T-helper 2 cell treated with Interferon-gamma antibody and Interleukin-4, amounts not matched to agents 5 μg/mL and 100 μg/mL, for 36 hours (primary cell): Measurements from ENCODE around the gene GLDC.
"Not testable (repeated sequence)": the region's sequence is repeated elsewhere in the genome, so short reads cannot be mapped to it uniquely, and the experiment has no call there.

Experiments
- DNase-seq: peaks from one replicate; pipeline ENCODE4 v3.0.0; 2021; ENCODE audit warnings: low spot score
- H3K27ac Mint-ChIP-seq: one replicate; pipeline ENCODE4 v1.8.0; 2021; ENCODE audit warnings: mild to moderate bottlenecking, mixed read lengths
- H3K27me3 Mint-ChIP-seq: one replicate; pipeline ENCODE4 v1.8.0; 2021; ENCODE audit warnings: low read depth, mixed read lengths
- H3K36me3 Mint-ChIP-seq: one replicate; pipeline ENCODE4 v1.8.0; 2021; ENCODE audit warnings: low read depth, mixed read lengths
- H3K4me1 Mint-ChIP-seq: one replicate; pipeline ENCODE4 v1.8.0; 2021; ENCODE audit warnings: low read depth, mixed read lengths
- H3K4me3 Mint-ChIP-seq: one replicate; pipeline ENCODE4 v1.8.0; 2022; ENCODE audit warnings: mild to moderate bottlenecking, moderate library complexity, mixed read lengths
- H3K9me3 Mint-ChIP-seq: one replicate; pipeline ENCODE4 v1.8.0; 2021; ENCODE audit warnings: mixed read lengths

Gene GLDC

GRCh38 chr9:6644346-6645104 lies 1.0 kb downstream of the GLDC start:
- peak overlapping the region; percentile 71 for H3K4me3 Mint-ChIP-seq
- H3K27me3 Mint-ChIP-seq = peaks cover 77% of the 10 kb centered on the region
- no peak overlapping the region for H3K27ac Mint-ChIP-seq
- no peaks in the 10 kb centered on the region for H3K9me3 Mint-ChIP-seq
- H3K36me3 Mint-ChIP-seq = no peaks in the 10 kb centered on the region
- H3K4me1 Mint-ChIP-seq = peaks cover 16% of the 10 kb centered on the region
- no peak for DNase-seq

GRCh38 chr9:6641961-6642360 lies 3.6 kb downstream of the GLDC start:
- no peak for DNase-seq
- H3K36me3 Mint-ChIP-seq = no peaks in the 10 kb centered on the region
- H3K27me3 Mint-ChIP-seq = peaks cover 57% of the 10 kb centered on the region
- no peak overlapping the region for H3K4me3 Mint-ChIP-seq
- no peak overlapping the region for H3K27ac Mint-ChIP-seq
- peaks cover 16% of the 10 kb centered on the region for H3K4me1 Mint-ChIP-seq
- no peaks in the 10 kb centered on the region for H3K9me3 Mint-ChIP-seq

DNA sequence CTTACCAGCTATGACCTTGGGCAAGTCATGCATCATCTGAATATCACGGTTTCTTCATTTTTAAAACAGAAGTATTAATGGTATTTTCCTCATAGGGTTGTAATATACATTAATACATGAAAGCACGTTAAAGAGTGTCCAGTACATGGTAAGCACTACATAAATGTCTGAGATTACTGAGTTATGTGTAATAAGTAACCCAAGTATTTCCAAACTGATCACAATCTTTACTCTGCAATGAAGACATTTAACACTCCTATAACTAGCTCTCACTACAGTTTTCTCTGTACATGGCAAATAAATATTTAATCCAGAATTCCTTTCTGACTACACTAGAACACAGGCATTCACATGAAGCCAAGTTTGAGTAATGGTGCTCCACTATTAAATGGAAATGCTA lies 4.0 kb downstream of the GLDC start:
- Mint-ChIP-seq H3K4me3 (no peak overlapping the region), H3K27ac (no peak overlapping the region), H3K27me3 (peaks cover 53% of the 10 kb centered on the region), H3K36me3 (no peaks in the 10 kb centered on the region), H3K9me3 (no peaks in the 10 kb centered on the region), H3K4me1 (peaks cover 16% of the 10 kb centered on the region)
- no peak for DNase-seq

DNA sequence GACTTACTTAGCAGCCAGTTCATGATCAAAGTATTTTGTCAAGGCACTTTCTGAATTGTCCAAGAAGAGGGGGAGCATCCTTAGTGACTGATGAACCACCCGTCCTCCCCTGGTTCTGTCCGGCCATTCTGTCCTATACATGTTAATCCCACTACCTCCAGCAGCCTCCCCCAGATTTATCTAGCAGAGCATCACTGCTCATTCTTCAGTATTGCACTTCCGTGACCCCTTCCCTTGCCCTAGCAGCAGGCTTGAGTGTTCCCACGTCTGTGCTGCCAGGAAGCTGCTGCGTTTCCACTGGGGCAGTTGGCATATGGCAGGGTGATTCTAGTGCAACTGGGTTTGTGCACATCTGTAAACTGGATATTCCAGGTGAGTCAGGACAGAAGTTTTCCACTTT lies 4.5 kb downstream of the GLDC start:
- H3K4me3 Mint-ChIP-seq = no peak overlapping the region
- H3K27me3 Mint-ChIP-seq = peaks cover 53% of the 10 kb centered on the region
- no peaks in the 10 kb centered on the region for H3K9me3 Mint-ChIP-seq
- no peaks in the 10 kb centered on the region for H3K36me3 Mint-ChIP-seq
- peaks cover 11% of the 10 kb centered on the region for H3K4me1 Mint-ChIP-seq
- no peak overlapping the region for H3K27ac Mint-ChIP-seq
- no peak for DNase-seq

GRCh38 chr9:6640268-6641051 lies 5.1 kb downstream of the GLDC start:
- Mint-ChIP-seq H3K9me3 (no peaks in the 10 kb centered on the region), H3K27me3 (peaks cover 48% of the 10 kb centered on the region), H3K36me3 (no peaks in the 10 kb centered on the region), H3K27ac (no peak overlapping the region), H3K4me1 (peaks cover 8% of the 10 kb centered on the region), H3K4me3 (no peak overlapping the region)
- no peak for DNase-seq

DNA sequence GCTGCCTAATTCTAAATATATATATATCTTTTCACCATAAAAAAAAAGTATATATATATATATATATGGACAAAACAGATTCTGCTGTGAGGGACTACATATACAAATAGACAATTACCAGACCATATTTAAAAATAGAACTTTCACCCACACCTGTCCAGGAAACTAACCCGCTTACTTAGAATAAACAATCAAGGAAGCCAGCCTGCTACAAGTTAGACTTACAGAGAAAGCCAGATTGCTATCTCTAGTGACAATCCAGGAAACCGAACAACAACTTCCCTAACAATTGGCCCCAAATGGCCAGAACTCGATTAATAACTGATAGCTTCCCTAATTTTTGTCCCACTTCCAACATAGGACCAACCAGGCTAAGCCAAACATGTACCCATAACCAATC lies 5.9 kb downstream of the GLDC start:
- Mint-ChIP-seq H3K4me1 (peaks cover 5% of the 10 kb centered on the region), H3K36me3 (no peaks in the 10 kb centered on the region), H3K4me3 (no peak overlapping the region), H3K9me3 (no peaks in the 10 kb centered on the region), H3K27ac (no peak overlapping the region), H3K27me3 (peaks cover 49% of the 10 kb centered on the region)
- no peak for DNase-seq

- Mint-ChIP-seq H3K36me3 (no peaks in the 10 kb centered on the region), H3K4me3 (no peak overlapping the region)
Observed at GRCh38 chr9:6634444-6634843, 11.1 kb downstream of the GLDC start.

DNA sequence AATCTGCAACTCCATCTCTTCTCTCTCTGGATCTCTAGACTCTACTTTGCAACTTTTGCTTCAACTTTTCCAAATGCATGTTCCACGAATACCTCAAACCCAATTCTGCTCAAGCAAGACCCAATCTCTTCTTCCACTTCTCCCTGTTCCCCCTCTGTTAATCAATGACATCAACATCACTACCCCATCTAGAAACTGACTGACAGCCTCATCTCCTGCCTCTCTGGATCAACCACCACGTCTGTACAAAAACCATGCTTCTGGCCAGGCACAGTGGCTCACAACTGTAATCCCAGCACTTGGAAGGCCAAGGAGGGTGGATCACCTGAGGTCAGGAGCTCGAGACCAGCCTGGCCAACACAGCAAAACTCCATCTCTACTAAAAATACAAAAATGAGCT lies 12.2 kb downstream of the GLDC start:
- DNase-seq = no peak
- H3K4me1 Mint-ChIP-seq = no peaks in the 10 kb centered on the region
- peaks cover 14% of the 10 kb centered on the region for H3K27me3 Mint-ChIP-seq
- no peak overlapping the region for H3K27ac Mint-ChIP-seq
- no peaks in the 10 kb centered on the region for H3K9me3 Mint-ChIP-seq
- H3K36me3 Mint-ChIP-seq = no peaks in the 10 kb centered on the region
- H3K4me3 Mint-ChIP-seq = no peak overlapping the region

More at GRCh38 chr9:6634444-6634843, 11.1 kb downstream of the GLDC start:
- Mint-ChIP-seq H3K27ac (no peak overlapping the region), H3K4me1 (no peaks in the 10 kb centered on the region), H3K27me3 (peaks cover 15% of the 10 kb centered on the region), H3K9me3 (no peaks in the 10 kb centered on the region)
- no peak for DNase-seq

DNA sequence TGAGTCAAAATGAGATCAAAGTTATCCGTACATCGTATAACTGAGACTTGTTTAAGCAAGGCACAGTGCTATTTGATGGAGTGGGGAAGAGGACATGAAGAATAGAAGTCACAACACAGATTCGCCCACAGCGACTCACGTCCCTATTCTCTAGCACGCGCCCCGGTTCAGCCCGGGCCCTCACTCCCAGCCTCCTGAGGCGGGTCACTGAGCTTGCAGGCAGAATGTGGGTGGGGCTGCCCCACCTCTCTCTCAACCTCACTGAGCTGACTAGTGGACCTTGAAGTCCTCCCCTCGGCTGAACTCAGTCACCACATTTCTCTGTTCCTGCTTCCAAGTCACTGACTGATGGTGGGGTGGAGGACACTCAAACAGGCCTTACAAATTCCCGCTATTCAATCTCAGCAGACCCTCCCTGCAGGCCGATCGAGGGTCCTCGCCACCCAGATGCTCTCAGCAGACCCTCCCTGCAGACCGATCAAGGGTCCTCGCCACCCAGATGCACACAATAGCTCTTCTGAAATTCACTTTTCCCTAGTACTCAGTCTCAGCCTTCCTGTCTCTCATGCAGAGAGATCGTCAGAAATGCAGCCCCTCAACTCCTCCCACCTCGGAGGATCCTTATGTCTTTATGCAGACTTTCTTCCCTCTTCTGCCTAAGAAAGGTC lies 12.9 kb downstream of the GLDC start:
- no peak overlapping the region for H3K4me3 Mint-ChIP-seq
- H3K4me1 Mint-ChIP-seq = no peaks in the 10 kb centered on the region
- H3K36me3 Mint-ChIP-seq = no peaks in the 10 kb centered on the region
- peaks cover 18% of the 10 kb centered on the region for H3K27me3 Mint-ChIP-seq
- DNase-seq = no peak
- H3K9me3 Mint-ChIP-seq = no peaks in the 10 kb centered on the region
- H3K27ac Mint-ChIP-seq = no peak overlapping the region

- H3K4me1 Mint-ChIP-seq = no peaks in the 10 kb centered on the region
Observed at GRCh38 chr9:6631207-6631512, 14.4 kb downstream of the GLDC start.

DNA sequence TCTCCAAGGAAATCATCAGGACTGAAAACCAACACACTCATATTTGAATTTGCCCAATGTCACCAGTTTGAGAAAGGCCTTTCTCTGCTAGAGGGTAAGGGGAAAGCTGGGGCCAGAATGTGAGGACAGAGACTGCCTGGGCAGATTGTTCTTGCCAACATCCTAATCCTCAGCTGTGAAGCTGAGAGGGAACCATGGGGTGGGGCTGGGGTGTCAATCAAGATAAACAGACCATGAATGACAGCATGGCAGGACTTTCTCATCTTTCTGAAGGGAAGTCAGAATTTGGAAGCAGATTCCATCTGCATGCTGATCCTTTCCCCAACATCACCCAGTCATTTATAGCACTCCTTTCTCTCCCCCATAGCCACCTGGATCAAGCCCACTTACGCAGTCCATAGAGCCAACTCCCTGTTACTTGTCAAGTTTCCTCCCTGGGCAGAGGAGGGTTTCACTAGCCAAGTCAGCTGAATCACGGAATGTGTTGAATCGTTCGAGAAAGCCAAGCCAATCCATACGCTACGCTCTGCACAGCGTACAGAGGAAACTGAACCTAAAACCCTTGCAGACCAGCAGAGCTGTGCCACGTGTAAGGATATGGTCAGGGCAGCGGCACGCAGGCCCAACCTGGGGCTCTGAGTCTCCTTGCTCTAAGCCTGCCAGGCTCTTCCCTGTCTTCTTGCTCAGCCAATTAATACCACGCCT lies 14.9 kb downstream of the GLDC start:
- no peak overlapping the region for H3K27ac Mint-ChIP-seq

More at GRCh38 chr9:6631207-6631512, 14.4 kb downstream of the GLDC start:
- H3K36me3 Mint-ChIP-seq = no peaks in the 10 kb centered on the region
- H3K27ac Mint-ChIP-seq = no peak overlapping the region
- peaks cover 18% of the 10 kb centered on the region for H3K27me3 Mint-ChIP-seq
- DNase-seq = no peak
- no peaks in the 10 kb centered on the region for H3K9me3 Mint-ChIP-seq
- no peak overlapping the region for H3K4me3 Mint-ChIP-seq

GRCh38 chr9:6628704-6629103 lies 16.8 kb downstream of the GLDC start:
- H3K27me3 Mint-ChIP-seq = peaks cover 13% of the 10 kb centered on the region
- H3K27ac Mint-ChIP-seq = no peak overlapping the region
- H3K9me3 Mint-ChIP-seq = no peaks in the 10 kb centered on the region
- no peaks in the 10 kb centered on the region for H3K36me3 Mint-ChIP-seq
- H3K4me1 Mint-ChIP-seq = no peaks in the 10 kb centered on the region
- H3K4me3 Mint-ChIP-seq = no peak overlapping the region
- no peak for DNase-seq

More for the DNA sequence above, 14.9 kb downstream of the GLDC start:
- Mint-ChIP-seq H3K4me1 (no peaks in the 10 kb centered on the region), H3K36me3 (no peaks in the 10 kb centered on the region), H3K27me3 (peaks cover 19% of the 10 kb centered on the region), H3K4me3 (no peak overlapping the region), H3K9me3 (no peaks in the 10 kb centered on the region)
- no peak for DNase-seq

DNA sequence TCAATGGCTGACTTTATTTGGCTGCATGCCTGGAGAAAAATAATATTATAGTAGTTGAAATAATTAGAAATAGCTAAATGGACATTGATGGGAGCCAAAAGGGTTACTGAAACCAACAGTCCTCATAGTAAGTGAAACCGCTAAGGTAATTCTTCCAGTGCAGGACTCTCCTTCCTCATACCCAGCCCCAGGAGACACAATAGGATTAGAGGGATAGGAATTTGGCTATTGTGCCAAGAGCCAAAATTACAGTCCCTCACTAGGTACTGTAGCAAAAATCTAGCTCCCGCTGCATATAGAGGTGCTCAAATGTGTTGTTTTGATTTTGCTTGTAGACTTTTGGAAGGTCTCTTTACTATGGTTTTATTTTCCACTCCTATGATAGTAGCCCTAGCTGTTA lies 20.2 kb downstream of the GLDC start:
- peaks cover 11% of the 10 kb centered on the region for H3K27me3 Mint-ChIP-seq
- no peaks in the 10 kb centered on the region for H3K4me1 Mint-ChIP-seq
- no peak for DNase-seq
- no peaks in the 10 kb centered on the region for H3K36me3 Mint-ChIP-seq
- no peaks in the 10 kb centered on the region for H3K9me3 Mint-ChIP-seq
- no peak overlapping the region for H3K27ac Mint-ChIP-seq
- H3K4me3 Mint-ChIP-seq = no peak overlapping the region

GRCh38 chr9:6622784-6623183 lies 22.7 kb downstream of the GLDC start:
- H3K9me3 Mint-ChIP-seq, H3K4me1 Mint-ChIP-seq, H3K4me3 Mint-ChIP-seq, DNase-seq, H3K27ac Mint-ChIP-seq, H3K36me3 Mint-ChIP-seq, H3K27me3 Mint-ChIP-seq: not testable (repeated sequence)
